SK-MEL-5 (cell line): ENCODE measurements around the gene GABRB1. TPM values are rescaled to one million over a fixed set of nuclear protein-coding genes. Genes with fewer than 3 reads are reported as not detected.

ENCODE experiments used
- DNase-seq: peaks from one replicate; pipeline ENCODE4 v3.0.0-alpha.2; 2016; ENCODE audit warnings: low read depth, low spot score
- in situ Hi-C: cut with HindIII; loops from 2 replicates; pipeline ENCODE4 v1.10.0; 2016; ENCODE audit warnings: low sequenced_read_pairs, high pct_unique_total_duplicates, low pct_unique_long_range_greater_than_20kb
- polyA plus RNA-seq, 2 experiments: library from polyadenylated mRNA; depleted of rRNA; stranded (reverse); fragments of >200 nt; gene quantifications; 2 replicates each; pipeline ENCODE4 v1.2.3, GENCODE V29; 2015
- total RNA-seq: library from RNA; depleted of rRNA; stranded (reverse); fragments of >200 nt; shearing (Covaris generic); gene quantifications from 2 replicates; pipeline ENCODE4 v1.2.3, GENCODE V29; 2014; rRNA removed

GABRB1 gene
- total RNA-seq = not detected in 2 replicates
- polyA plus RNA-seq (2015; cell fraction: cytosol; rRNA removed) = not detected in 2 replicates
- not detected in 2 replicates for polyA plus RNA-seq (2015; cell fraction: nucleus; rRNA removed)

DNA sequence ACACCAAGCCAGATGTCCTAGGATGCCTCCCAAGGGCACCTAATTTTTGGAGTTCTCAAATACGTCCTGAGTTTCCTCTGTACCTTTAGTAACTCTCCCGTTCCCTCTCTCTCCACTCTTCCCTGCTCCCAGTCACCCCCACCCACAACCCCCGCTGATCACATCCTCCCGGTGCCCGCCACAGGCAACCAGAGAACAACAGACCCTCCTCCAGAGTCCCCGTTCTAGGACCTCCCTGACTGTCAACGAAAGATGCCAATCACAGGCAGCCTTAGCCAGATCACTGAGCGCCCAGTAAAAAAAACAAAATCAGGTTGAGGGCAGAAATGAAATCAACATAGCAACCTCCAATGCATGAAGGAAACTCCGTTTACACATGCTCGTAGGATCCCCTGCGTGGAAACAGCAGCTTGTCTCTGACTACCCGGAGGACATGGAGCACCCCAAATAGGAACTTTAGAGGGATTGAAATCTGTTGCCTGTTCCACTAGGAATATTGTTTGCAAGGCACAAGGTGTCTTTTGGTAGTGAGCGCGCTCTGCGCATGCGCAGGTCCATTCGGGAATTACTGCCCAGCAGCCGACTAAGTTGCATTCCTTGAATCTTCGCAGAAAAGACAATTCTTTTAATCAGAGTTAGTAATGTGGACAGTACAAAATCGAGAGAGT lies at the start of gene GABRB1:
GABRB1 (plus strand) TSS at position 557 of the 668 bp plus-strand sequence.
- in situ Hi-C loops = no loop called here

GRCh38 chr4:46984781-46985180 lies 46.6 kb upstream of the GABRB1 start:
- no peak for DNase-seq
- in situ Hi-C loops = no loop called here

More for the DNA sequence above, at the start of gene GABRB1:
- no peak for DNase-seq

GRCh38 chr4:46986922-46987638 lies 44.3 kb upstream of the GABRB1 start:
- in situ Hi-C loops = no loop called here
- DNase-seq = no peak

DNA sequence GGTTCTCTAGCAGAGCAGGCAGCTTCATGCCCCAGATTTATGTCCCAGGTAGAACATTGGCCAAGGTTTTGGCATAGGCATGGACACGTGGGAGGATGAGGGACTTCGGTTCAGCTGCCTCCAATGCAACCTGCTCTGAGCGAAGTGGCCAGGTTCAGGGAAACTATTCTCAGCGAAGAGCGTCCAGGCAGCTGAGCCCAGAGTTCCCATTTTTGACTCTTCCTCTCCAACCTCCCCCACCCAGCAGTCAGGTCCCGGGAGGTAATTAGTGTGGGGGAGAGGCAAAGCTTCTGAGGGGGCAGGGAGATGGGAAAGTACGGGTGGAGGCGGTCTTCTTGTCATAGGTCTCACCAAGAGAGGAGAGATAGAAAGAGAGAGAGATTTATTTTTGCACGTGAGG lies 39.0 kb upstream of the GABRB1 start:
- DNase-seq = no peak
- in situ Hi-C loops = no loop called here

DNA sequence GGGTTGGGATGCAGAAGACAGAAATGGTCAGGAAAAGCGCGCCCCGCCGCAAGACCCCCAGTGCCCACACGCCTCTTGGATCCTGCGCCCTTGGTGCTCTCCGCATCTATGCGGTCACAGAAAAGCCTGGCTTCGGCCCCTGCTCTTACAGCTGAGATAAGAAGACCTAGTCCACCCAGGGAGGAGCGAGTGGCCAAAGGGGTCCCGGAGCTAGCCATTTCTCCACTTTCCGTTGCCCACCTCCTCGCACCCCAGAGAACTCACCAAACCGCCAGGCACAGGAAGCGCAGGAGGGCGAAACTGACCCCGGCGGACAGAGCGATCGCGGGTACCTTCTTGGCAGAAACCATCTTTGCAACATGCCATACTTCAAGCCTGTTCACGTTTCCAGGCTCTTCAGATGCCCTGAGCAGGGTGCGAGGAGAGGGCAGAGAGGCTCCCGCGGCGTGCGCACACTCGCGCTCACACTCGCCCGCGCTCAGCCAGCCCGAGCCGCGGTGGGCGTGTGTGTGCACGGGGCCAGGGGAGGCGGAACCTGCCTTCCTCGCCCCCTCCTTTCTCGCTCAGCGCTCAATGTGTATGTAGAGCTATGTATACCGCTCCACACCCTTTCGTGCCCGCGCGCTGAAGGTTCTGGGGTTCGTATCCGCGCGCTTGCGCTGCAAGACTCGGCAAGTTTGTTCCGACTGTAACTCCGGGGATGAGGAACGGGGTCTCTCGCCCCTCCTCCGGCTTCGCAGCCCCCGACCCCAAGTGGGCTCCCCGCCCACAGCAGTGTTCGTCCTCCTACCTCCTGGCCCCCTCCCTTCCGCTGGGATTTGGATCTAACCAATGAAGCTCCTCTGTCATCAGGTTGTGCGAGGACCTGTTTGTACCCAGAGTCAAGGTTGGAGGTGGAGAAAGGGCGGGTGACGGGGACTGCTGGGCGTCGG lies 38.0 kb upstream of the GABRB1 start, which contains the start of gene GABRA4:
GABRA4 (minus strand) TSS at position 507 of the 932 bp plus-strand sequence; CDS start at position 350, 157 bp downstream.
- no peak for DNase-seq
- in situ Hi-C loops = no loop called here

GRCh38 chr4:46994007-46994405 lies 37.4 kb upstream of the GABRB1 start:
- no peak for DNase-seq
- in situ Hi-C loops = no loop called here

DNA sequence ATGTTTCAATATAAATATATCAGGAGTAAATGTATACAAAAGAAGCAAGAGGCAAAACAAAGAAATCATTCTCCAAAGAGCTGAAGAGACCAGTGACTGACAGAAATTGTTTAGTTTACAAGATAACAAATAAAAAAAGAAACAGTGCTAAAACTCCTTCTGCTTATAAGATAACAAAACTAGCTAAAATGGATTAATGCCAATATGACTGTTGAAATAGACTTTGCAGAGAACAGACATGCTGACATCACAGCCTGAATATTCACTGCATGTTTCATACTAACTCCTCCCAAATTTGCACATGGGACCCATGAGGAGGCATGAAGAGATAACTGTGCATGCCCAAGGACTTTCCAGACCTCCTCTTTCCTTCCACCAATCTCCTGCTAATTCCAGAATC lies 31.8 kb upstream of the GABRB1 start:
- in situ Hi-C loops = no loop called here
- DNase-seq = no peak

DNA sequence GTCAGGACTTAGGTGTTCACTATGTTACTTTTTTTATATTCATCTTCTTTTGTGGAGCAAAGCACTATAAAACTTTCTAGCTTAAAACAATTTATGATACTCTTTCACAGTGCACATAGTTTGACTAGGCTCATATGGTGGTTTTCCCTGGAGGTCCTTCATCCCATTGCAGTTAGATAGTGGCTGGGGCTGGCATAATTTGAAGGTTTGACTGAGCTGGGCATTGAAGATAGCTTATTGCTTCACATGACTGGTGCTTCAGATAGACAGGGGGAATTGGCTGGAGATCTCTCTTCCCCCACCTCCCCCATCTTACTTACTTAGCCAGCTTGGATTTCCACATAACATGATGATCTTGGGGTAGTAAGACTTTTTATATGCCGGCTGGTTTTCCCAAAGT lies 31.0 kb upstream of the GABRB1 start:
- in situ Hi-C loops = no loop called here
- DNase-seq = no peak

GRCh38 chr4:47002580-47002979 lies 28.8 kb upstream of the GABRB1 start:
- peak; percentile 23 for DNase-seq
- in situ Hi-C loops = no loop called here

DNA sequence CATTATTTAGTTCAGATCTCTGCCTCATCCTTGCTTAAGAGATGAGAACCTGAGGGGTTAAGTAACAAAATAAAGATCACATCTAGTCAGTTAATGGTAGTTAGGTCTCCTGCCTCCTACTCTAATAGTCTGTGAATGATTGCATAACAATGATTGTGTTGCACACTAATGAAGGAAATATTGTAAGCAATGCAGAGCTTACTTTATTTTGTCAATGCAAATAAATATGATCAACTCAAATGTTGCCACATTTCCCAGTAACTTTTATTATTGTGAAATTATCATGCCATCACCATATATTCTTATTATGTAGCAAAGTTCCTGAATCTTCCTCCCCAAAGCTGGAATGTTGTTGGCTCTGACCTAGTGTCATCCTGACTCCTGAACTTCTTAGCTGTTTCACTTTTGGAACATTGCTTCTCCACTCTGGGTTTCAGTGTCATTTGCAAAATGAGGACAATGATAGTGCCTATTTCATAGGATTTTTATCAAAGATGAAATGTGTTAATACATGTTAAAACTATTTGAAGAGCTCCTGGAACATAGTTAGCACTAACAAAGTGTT lies 20.9 kb upstream of the GABRB1 start:
- DNase-seq = no peak
- in situ Hi-C loops = no loop called here

- in situ Hi-C loops = no loop called here
These were observed 20.4 kb upstream of the GABRB1 start for GRCh38 chr4:47010912-47011446.

DNA sequence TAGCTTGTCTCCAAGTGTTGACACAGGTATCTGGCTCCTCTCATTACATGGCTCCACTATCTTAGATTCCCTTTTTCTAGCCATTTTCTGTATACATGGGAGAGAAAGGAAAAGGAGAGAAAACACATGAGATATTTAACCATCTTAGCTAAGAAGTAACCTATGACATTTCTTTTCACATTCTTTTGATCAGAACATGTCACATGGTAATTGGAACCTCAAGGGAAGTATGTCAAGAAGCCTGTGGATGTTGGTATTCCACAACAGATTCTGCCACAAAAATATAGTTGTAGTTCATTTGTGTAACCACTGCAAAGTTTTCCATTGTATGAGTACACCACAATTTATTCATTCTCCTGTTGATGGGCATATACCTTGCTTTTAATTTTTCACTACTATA lies 18.7 kb upstream of the GABRB1 start:
- in situ Hi-C loops = no loop called here
- DNase-seq = no peak

More at GRCh38 chr4:47010912-47011446, 20.4 kb upstream of the GABRB1 start:
- DNase-seq = no peak

- DNase-seq = no peak
- in situ Hi-C loops = no loop called here
These were observed 18.0 kb upstream of the GABRB1 start for GRCh38 chr4:47013373-47013772.

GRCh38 chr4:47017081-47017480 lies 14.3 kb upstream of the GABRB1 start:
- no peak for DNase-seq
- in situ Hi-C loops = no loop called here

GRCh38 chr4:47017494-47017893 lies 13.9 kb upstream of the GABRB1 start:
- in situ Hi-C loops = no loop called here
- no peak for DNase-seq

- in situ Hi-C loops = no loop called here
- no peak for DNase-seq
These were observed 511 bp downstream of the GABRB1 start for GRCh38 chr4:47031751-47032404.
